ENCODE measurements around the gene IRAK3.
"Not testable (repeated sequence)": the region's sequence is repeated elsewhere in the genome, so short reads cannot be mapped to it uniquely, and the experiment has no call there.

IRAK3 gene

GRCh38 chr12:66262737-66263136, 73.7 kb downstream of the IRAK3 start:
- no peak for DNase-seq (ENCODE audit: low read depth)

- DNase-seq (ENCODE audit: low read depth), result no peak
Measured at GRCh38 chr12:66268562-66268961, 79.5 kb downstream of the IRAK3 start.

GRCh38 chr12:66269142-66269541, 80.1 kb downstream of the IRAK3 start:
- DNase-seq (ENCODE audit: low read depth), result no peak

- DNase-seq (ENCODE audit: low read depth), result no peak
Measured at GRCh38 chr12:66269757-66270383, 80.9 kb downstream of the IRAK3 start.

GRCh38 chr12:66270613-66271012, 81.6 kb downstream of the IRAK3 start:
- DNase-seq (ENCODE audit: low read depth), result no peak

GRCh38 chr12:66272650-66273049, 83.6 kb downstream of the IRAK3 start:
- DNase-seq (ENCODE audit: low read depth), result no peak

- no peak for DNase-seq (ENCODE audit: low read depth)
Measured at GRCh38 chr12:66273147-66273546, 84.1 kb downstream of the IRAK3 start.

GRCh38 chr12:66275040-66275439, 86.0 kb downstream of the IRAK3 start:
- DNase-seq (ENCODE audit: low read depth), result no peak

- DNase-seq (ENCODE audit: low read depth), result peak; percentile 23
Measured at GRCh38 chr12:66279123-66279712, 90.2 kb downstream of the IRAK3 start.

- no peak for DNase-seq (ENCODE audit: low read depth)
Measured at GRCh38 chr12:66280561-66280960, 91.5 kb downstream of the IRAK3 start.

GRCh38 chr12:66282244-66282643, 93.2 kb downstream of the IRAK3 start:
- DNase-seq (ENCODE audit: low read depth), result no peak

GRCh38 chr12:66287275-66287674, 98.3 kb downstream of the IRAK3 start:
- no peak for DNase-seq (ENCODE audit: low read depth)

- DNase-seq (ENCODE audit: low read depth), result peak; percentile 35
Measured at GRCh38 chr12:66288121-66288520, 99.1 kb downstream of the IRAK3 start.

- DNase-seq (ENCODE audit: low read depth), result no peak
Measured at GRCh38 chr12:66289485-66289884, 100.5 kb downstream of the IRAK3 start.

GRCh38 chr12:66290716-66291200, 101.7 kb downstream of the IRAK3 start:
- no peak for DNase-seq (ENCODE audit: low read depth)

GRCh38 chr12:66296176-66296683, 107.2 kb downstream of the IRAK3 start:
- DNase-seq (ENCODE audit: low read depth), result no peak

GRCh38 chr12:66297080-66297479, 108.1 kb downstream of the IRAK3 start:
- DNase-seq (ENCODE audit: low read depth), result no peak

- DNase-seq (ENCODE audit: low read depth), result no peak
Measured at GRCh38 chr12:66297923-66298322, 108.9 kb downstream of the IRAK3 start.

GRCh38 chr12:66301944-66302826, 113.2 kb downstream of the IRAK3 start, which contains the start of gene HELB:
Gene HELB, plus strand, starts transcription at chr12:66302493. Its CDS starts 111 bp downstream, at chr12:66302604.
- DNase-seq (ENCODE audit: low read depth), result peak; percentile 97

GRCh38 chr12:66302827-66303169, 113.8 kb downstream of the IRAK3 start:
- no peak for DNase-seq (ENCODE audit: low read depth)

GRCh38 chr12:66303316-66303804, 114.3 kb downstream of the IRAK3 start:
- not testable (repeated sequence) for DNase-seq (ENCODE audit: low read depth)

Measured in stimulated activated CD8-positive, alpha-beta memory T cell treated with anti-CD3 and anti-CD28 coated beads, Interleukin-15, amount 100 ng/mL, for 1 hour (primary cell).